K562 (cell line): ENCODE results near the gene TRAF1. TPM values are rescaled to one million over a fixed set of nuclear protein-coding genes. Genes with fewer than 3 reads are reported as not detected.

Experiments
- polyA plus RNA-seq, 8 experiments: library from polyadenylated mRNA; depleted of rRNA in 4 of 8; stranded (reverse) in 5 of 8; unstranded in 3 of 8; fragments of >200 nt; fragmentation: Nextera tagmentation in 2 of 8; fragmentation: Illumina TruSeq in 1 of 8; extraction: Ambion mirVana in 2 of 8; extraction: Trizol in 1 of 8; gene quantifications; 2 replicates each; pipeline versions ENCODE4 v1.2.1 to v1.2.3, GENCODE V29; 2011 to 2014; ENCODE audit warnings: inconsistent platforms in 1 of 8, missing spikeins in 1 of 8
- total RNA-seq, 7 experiments: library from RNA; depleted of rRNA in 6 of 7; stranded (reverse); fragments of >200 nt in 6 of 7; fragmentation: Illumina TruSeq in 2 of 7; extraction: Trizol in 2 of 7; gene quantifications; 2 replicates each; pipeline versions ENCODE4 v1.2.1 to v1.2.3, GENCODE V29; 2011 to 2021; ENCODE audit warnings: low replicate concordance in 1 of 7
- TF ChIP-seq, protein P1 (sequence below), 2 experiments: fragments of 450-650 bp; IDR thresholded peaks; 2 replicates each; pipeline ENCODE4 v1.6.1; 2016; ENCODE audit warnings: mild to moderate bottlenecking in 2 of 2, borderline replicate concordance in 1 of 2, low read depth in 1 of 2, moderate library complexity in 1 of 2

Gene TRAF1
- total and polyA plus RNA-seq, 9 of the 15 experiments (the other 6 are each of a cell fraction or from before 2014, with no cell fraction given), result 0.01 to 1.1 (median 0.04) TPM; not detected in 2

DNA sequence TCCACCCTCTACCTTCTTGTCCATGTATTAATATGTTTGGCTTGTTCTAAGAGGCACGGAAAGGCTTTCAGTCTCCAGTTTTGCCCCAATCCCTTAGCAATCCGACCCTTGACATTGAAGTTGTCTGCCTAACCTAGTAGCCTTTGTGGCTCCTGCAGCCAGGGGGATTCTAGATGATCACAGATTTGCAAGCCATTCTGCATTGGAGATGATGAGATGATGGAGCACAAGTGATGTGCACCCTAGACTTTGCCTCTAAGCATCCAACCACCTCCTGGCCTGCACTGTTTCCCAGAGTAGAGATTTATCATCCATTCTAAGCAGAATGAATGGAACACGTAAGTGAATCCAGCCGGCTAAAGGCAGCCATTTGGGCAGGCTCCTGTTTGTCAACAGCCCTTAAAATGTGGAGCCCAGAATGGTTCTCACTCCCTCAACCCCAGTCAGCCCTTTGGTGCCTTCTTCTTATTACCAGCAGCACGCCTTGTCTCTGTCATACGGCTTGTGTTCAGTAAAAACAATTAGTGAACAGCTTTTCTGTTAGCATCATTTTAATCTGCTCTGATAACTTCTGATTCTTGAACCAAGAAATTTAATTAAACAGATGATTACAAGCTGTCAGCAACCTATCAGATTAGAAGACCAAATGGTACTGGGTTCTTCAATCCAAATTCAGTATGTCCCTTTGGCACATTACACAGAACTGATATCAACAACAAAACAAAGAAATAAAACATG, 5.7 kb upstream of the TRAF1 start (continued):
- TF ChIP-seq, protein P1, sequence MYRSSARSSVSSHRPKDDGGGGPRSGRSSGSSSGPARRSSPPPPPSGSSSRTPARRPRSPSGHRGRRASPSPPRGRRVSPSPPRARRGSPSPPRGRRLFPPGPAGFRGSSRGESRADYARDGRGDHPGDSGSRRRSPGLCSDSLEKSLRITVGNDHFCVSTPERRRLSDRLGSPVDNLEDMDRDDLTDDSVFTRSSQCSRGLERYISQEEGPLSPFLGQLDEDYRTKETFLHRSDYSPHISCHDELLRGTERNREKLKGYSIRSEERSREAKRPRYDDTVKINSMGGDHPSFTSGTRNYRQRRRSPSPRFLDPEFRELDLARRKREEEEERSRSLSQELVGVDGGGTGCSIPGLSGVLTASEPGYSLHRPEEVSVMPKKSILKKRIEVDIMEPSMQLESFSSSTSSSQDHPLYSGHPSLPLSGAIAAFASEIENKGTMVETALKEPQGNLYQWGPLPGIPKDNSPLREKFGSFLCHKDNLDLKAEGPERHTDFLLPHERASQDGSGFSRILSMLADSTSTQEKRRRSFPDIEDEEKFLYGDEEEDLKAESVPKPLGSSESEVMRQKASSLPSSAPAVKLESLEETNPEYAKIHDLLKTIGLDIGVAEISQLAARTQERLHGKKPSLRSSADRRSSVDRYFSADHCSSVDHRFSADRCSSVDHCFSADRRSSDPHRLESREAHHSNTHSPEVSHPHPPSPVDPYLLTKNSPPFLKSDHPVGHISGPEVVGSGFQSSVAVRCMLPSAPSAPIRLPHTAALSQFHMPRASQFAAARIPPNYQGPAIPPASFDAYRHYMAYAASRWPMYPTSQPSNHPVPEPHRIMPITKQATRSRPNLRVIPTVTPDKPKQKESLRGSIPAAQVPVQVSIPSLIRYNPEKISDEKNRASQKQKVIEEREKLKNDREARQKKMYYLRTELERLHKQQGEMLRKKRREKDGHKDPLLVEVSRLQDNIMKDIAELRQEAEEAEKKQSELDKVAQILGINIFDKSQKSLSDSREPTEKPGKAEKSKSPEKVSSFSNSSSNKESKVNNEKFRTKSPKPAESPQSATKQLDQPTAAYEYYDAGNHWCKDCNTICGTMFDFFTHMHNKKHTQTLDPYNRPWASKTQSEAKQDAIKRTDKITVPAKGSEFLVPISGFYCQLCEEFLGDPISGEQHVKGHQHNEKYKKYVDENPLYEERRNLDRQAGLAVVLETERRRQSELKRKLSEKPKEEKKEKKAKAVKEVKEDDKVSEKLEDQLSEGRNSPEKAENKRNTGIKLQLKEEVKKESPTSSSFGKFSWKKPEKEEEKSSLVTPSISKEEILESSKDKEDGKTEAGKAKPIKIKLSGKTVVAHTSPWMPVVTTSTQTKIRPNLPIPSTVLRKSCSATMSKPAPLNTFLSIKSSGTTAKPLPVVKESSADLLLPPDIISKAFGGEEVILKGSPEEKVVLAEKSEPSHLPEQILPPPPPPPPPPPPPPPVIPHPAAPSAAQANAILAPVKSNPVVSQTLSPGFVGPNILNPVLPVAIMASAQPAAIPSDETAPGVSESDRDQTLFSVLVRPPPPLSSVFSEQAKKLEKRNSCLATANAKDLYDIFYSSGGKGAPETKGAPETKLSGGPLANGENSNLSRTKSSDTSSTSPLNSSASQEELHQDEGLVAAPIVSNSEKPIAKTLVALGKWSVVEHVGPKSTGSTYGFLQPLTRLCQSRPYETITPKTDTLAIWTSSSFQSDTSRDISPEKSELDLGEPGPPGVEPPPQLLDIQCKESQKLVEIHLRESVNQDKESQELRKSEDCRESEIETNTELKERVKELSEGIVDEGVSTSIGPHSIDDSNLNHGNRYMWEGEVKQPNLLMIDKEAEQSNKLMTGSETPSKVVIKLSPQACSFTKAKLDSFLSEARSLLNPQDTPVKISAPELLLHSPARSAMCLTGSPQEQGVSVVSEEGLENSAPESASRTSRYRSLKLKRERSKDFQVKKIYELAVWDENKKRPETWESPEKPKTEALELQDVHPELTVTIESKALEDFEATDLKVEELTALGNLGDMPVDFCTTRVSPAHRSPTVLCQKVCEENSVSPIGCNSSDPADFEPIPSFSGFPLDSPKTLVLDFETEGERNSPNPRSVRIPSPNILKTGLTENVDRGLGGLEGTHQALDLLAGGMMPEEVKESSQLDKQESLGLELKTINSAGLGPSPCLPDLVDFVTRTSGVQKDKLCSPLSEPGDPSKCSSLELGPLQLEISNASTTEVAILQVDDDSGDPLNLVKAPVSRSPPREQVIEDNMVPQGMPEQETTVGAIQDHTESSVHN (IDR thresholded peaks at IDR 0.05; ENCODE audit: borderline replicate concordance in 1 of 2, low read depth in 1 of 2), result no peak
- TF ChIP-seq, all 486 proteins: peak for 1
